CD4-positive, alpha-beta T cell treated with Interleukin-15 for 4 hours (primary cell): ENCODE results near the gene FJX1.

Experiments
- DNase-seq: peaks from one replicate; pipeline ENCODE4 v3.0.0-alpha.2; 2020; ENCODE audit warnings: low spot score

The FJX1 gene

GRCh38 chr11:35617687-35618496 lies at the start of gene FJX1:
Gene FJX1 (plus strand): TSS chr11:35618460. CDS start chr11:35618637, 177 bp downstream.
- no peak for DNase-seq

GRCh38 chr11:35571696-35572095 lies 46.6 kb upstream of the FJX1 start:
- DNase-seq: no peak

DNA sequence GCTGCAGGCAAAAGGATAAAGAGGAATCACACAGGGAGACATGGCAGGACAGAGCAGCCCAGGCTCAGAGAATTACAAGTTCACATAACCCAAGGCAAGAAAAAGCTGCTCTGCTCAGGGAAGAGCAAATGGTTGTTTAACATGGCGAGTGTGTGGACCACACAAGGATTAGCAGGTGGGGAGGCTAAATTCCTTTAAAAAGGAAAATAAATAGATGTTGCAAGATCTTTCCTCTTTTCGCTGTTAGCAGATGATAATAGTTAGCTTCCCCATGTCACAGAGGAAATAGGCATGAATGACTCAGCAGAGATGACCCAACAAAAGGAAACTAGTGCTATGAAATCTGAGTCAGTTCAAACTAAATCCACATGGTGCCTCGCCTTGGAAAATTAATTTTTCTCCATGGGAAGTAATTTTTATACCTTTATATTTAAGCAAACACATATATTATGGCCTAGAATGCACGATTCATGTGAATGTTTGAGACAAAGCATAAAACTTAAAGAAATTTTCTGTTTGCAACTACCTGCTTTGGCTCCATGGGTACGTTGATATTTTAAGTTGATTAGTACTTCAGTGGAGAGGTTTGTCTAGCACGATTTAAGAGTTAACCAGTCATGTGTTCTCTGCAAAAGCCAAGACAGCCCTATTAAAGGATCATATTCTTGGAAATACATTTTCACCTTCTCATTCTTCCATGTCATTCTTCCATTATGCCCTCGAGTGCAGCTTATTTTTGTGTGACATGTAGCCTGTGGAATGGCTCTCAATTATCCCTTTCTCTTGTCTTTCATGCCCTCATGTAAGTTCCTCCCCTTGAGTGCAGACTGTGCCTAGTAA lies 38.5 kb upstream of the FJX1 start:
- no peak for DNase-seq

DNA sequence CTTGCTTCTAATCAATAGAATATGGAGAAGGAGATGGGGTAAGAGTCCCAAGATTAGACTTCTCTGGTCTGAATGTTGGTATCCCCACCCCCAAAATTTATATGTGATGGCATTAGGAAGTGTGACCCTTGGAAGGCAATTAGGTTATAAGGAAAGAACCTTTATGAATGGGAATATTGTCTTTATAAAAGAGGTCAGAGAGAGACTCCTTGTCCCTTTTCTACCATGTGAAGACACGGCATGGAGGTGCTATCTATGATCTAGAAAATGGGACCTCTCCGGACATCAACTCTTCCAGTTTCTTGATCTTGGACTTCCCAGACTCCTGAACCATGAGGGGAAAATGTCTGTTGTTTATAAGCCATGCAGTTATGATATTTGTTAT lies 37.9 kb upstream of the FJX1 start:
- DNase-seq: no peak

DNA sequence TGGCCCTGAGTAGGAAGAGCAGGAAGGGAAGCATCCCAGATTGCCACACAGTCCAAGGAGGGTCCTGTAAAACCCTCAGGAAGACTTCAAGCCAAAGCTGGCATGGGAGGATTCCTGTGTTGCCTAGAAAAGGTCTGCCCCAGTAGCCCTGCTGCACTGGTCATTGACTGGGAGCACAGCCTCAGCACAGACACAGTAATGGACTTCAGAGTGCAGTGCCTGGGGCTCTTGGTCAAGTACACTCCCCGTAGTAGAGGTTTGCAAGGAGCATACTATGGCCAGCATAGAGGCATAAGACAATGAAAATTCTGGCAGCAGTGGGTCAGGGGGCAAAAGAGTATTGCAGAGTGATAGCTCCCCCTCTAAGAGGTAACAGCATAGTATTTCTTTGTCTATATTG lies 36.2 kb upstream of the FJX1 start:
- no peak for DNase-seq

- no peak for DNase-seq
Observed at GRCh38 chr11:35583126-35583525, 35.1 kb upstream of the FJX1 start.

- DNase-seq: no peak
Observed at GRCh38 chr11:35583843-35584242, 34.4 kb upstream of the FJX1 start.

DNA sequence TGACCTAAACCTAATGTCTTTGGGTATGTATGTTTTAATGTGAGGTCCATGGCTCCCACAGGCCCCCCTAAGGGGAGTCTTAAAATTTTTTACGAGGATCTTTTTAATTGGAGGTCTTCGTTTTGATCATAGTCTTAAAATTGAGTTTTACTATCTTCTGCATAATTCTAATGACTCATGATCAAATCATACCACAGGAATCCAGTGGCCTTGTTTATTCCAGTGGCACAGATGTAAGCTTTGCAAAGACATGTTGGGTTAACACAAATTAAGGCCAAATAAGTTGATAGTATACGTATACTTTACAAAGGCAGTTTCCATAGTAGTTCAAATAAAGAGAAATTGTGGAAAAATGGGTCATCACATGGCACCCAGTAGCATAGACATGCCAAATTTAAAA lies 33.9 kb upstream of the FJX1 start:
- DNase-seq: no peak

- no peak for DNase-seq
Observed at GRCh38 chr11:35585416-35585815, 32.8 kb upstream of the FJX1 start.

DNA sequence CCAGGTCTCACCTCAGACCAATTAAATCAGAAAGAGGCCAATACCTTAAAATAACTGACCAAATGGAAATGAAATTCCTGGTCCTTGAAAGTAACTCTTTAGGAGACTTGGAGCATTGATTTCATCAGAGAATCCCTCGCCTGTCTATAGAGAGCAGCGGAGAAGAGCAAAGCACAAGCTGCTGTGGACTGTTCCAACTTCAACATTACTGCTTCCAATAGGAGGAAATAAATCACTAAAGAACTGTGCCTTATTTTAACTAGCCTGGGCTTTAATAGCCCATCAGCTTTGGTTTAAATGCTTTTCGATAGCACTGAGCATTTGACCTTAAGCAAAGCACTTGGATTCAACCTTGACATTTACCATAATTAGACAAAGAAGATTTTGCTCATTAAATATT lies 32.0 kb upstream of the FJX1 start:
- DNase-seq: no peak

- DNase-seq: no peak
Observed at GRCh38 chr11:35587972-35588371, 30.3 kb upstream of the FJX1 start.

- DNase-seq: no peak
Observed at GRCh38 chr11:35588627-35589026, 29.6 kb upstream of the FJX1 start.

GRCh38 chr11:35589281-35589680 lies 29.0 kb upstream of the FJX1 start:
- DNase-seq: no peak

DNA sequence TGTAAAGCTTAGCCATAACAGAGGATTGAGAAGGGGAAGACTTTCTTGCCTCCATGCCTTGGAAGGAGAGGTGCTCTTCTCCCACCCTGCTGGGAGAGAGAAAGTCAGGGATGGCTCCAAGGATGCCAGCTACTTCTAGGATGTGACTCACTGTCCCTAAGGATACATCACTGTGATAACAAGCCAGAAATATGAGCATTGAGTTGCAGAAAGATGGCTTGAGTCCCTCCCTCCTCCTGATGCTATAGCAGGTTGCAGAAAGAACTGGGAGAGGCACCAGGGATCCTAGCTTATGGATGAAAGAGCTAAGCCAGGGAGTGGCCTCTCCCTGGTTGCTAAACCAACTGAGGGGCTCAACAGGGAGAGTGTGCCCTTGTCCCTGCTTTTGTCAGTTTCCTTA lies 27.8 kb upstream of the FJX1 start:
- no peak for DNase-seq

DNA sequence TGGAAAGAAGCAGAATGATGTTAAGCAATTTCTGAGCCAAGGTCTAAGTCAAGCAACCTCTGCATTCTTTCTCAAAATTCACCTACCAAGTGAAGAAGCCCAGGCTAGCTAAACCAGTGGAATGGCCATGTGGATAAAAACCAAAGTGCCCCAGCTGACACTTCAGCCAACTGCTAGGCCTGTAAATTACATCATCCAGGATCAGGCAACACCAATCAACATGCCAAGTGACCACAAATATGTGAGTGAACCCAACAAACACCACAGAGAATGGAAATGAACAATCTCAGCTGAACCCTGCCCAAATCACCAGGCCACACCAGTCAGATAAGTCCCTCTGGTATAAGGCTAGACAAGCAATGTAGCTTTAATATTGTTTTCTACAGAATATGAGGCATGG lies 25.1 kb upstream of the FJX1 start:
- DNase-seq: no peak

DNA sequence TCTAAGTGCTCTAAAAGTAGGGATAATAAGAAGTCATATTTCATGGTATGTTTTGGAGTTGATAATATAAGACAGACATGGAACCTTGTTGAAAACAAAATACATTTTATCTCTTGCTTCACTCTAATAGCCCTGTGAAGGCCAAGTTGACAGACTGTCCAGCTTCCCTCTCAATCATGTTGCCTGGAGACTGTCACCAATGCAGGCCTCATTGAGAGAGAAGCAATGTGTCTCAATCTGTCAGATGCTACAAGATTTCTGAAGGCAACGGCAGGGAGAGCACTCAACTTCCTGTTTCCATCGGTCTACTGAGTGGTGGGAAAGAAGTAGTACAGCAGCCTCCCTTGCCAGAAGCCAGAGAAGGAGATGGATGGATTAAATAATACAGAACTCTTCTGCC lies 23.6 kb upstream of the FJX1 start:
- no peak for DNase-seq

DNA sequence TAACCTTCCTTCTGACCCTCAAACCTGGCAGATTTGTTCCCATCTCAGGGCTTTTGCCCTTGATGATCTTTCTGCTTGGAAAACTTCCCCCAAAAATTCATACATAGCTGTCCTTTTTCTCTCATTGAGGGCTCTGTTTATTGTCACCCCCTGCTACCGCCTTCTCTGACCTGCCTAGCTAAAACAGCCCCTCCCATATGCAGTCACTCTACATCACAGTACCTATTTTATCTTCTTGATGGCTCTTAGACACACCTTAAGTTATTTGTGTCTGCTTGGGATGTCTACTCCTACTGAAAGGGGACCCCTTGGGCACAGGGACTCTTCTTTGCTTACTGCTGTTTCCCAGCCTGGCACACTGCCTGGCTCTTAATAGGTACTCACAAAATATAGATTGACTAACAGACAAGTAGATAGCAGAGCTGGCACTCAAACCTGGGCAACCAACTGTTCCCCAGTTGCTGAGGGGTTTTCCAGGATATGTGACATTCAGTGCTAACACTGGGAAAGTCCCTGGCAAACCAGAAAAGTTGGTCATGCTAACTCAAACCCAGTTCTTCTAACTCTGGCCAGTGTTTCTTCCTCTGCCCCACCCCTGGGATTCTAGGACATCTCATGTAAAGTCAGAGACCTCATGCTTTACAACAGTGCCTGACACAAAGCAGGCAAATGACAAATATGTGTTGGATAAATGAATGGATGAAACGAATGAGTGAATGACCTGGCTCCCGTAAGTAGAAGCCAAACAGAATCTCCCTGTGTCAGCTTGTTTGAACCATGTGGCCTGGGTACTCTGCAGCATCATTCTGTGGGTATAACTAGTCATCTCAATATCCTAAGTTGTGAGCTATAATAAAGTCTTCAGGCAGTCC lies 19.8 kb upstream of the FJX1 start:
- no peak for DNase-seq

- no peak for DNase-seq
Observed at GRCh38 chr11:35600331-35600838, 17.9 kb upstream of the FJX1 start.

DNA sequence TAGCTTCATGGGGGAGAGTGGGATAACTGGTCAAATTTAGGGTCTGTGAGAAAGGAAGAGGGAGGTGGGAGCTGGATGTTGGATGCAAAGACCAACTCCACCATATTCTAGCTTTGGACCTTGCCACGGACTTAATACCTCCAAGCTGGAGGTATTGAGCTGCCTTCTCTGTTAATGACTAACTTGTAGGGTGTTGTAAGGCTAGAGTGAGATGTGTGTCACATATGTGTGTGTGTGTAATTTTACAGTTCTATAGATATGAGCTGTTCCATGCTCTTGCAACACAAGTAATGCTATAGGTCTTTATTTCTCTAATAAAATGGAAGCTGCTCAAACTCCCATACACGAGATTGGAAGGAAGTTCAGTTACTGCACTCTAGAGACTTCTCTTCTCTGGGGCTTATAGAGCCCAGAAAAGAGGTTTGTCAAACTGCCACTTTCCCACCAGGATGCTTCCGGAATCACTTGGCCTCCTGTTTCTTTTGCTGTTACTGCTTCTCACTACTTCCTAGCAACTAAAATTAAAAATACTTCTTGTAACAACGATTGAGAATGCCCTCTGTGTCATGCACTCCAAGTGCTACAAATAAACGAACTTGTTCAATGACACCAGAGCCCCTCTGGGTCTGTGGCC lies 16.0 kb upstream of the FJX1 start:
- DNase-seq: no peak

DNA sequence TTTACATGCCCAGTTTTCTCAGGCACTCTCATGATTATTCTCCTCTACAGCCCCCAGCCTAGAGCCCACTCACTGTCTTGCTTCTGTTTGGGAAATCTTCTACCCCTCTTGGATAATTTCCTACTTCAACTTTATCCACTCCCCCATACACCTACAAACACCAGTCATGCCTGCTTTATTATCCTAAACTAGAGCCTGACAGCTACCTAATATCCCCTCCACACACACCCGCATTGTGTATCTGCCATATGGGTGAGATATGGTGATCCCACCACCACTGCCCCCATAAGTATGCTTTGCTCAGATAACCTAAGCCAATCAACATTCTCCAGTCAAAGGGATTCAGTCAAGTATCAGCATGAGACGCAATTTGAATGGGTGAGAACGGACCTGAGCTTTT lies 15.3 kb upstream of the FJX1 start:
- DNase-seq: no peak

DNA sequence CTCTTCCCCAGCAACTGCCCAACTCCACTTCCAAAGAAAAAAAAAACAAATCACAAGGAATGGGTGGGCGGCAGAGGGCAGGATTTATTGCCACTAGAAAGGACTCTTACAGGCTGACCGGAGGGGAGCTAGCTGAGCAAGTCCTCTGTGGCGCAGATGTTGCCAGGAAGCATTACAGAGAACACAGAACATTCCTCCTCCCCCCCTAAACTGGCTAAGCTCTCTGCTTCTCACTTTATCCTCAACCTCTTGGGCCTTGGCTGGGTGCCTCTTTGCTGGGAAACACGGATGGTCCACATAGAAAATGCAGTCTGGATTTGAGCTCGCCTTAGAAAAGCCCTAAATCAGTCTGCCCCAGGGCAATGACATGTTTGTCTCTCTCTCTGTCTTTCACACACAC lies 12.6 kb upstream of the FJX1 start:
- no peak for DNase-seq

GRCh38 chr11:35606206-35606605 lies 12.1 kb upstream of the FJX1 start:
- DNase-seq: no peak
